Measurements from ENCODE around the gene MPEG1.

MPEG1 gene, protein sequence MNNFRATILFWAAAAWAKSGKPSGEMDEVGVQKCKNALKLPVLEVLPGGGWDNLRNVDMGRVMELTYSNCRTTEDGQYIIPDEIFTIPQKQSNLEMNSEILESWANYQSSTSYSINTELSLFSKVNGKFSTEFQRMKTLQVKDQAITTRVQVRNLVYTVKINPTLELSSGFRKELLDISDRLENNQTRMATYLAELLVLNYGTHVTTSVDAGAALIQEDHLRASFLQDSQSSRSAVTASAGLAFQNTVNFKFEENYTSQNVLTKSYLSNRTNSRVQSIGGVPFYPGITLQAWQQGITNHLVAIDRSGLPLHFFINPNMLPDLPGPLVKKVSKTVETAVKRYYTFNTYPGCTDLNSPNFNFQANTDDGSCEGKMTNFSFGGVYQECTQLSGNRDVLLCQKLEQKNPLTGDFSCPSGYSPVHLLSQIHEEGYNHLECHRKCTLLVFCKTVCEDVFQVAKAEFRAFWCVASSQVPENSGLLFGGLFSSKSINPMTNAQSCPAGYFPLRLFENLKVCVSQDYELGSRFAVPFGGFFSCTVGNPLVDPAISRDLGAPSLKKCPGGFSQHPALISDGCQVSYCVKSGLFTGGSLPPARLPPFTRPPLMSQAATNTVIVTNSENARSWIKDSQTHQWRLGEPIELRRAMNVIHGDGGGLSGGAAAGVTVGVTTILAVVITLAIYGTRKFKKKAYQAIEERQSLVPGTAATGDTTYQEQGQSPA

DNA sequence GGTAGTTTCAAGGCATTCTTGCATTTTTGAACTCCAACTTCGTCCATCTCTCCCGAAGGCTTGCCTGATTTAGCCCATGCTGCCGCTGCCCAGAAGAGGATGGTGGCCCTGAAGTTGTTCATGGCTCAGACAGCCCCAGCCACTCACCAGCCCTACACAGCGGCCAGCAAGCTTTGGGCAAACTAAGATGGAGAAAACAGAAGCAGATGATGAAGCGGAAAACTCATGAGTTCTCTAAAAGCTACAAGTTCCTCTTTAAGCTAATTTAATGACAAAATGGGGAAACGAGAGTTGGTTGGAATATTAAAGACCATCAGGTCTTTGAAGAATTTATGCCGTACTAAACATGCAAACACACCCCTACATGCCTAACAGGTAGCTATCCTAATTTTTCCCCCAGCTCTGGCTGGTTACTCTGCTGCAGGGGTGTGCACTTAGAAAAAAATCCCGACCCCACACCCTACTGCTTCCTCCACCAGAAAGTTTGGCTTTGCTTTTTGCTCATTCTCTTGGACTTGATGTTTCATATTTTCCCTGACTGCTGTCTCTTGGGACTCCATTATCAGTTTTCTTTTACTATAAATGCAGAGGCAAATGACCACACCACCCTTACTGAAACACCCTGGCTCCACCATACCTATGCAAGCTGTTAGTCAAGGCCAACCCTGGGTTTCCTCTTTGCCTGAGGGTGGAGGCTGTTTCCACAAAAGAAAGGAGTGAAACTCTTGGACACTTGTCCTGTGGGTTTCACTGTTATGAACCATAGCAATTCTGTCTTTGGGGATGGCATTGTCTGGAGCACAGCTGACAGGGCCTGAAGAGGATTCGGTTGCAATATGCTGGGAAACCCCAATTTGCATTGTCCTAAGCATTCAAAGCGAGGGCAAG, at the start of gene MPEG1:
MPEG1 (minus strand) TSS at position 184 of the 888 bp plus-strand sequence; CDS start at position 122, 62 bp downstream.
- Histone ChIP-seq H3K9ac (ENCODE audit: low read length) (no peak within 1 kb of the TSS), H3K36me3 (ENCODE audit: control insufficient read depth, insufficient read depth, low read length) (no peaks in the 10 kb centered on the region), H3K4me3 (ENCODE audit: low read length) (peak within 1 kb of the TSS; percentile 55), H3K27ac (ENCODE audit: low read depth, low read length) (no peak within 1 kb of the TSS), H3K27me3 (ENCODE audit: control insufficient read depth, insufficient read depth, low read length) (no peaks in the 10 kb centered on the region), H3K4me1 (ENCODE audit: control insufficient read depth, insufficient read depth, low read length) (no peaks in the 10 kb centered on the region)

GRCh38 chr11:59262177-59262818, 49.6 kb upstream of the MPEG1 start:
- Histone ChIP-seq H3K27ac (ENCODE audit: low read depth, low read length) (no peak overlapping the region), H3K36me3 (ENCODE audit: control insufficient read depth, insufficient read depth, low read length) (no peaks in the 10 kb centered on the region), H3K4me1 (ENCODE audit: control insufficient read depth, insufficient read depth, low read length) (no peaks in the 10 kb centered on the region)

DNA sequence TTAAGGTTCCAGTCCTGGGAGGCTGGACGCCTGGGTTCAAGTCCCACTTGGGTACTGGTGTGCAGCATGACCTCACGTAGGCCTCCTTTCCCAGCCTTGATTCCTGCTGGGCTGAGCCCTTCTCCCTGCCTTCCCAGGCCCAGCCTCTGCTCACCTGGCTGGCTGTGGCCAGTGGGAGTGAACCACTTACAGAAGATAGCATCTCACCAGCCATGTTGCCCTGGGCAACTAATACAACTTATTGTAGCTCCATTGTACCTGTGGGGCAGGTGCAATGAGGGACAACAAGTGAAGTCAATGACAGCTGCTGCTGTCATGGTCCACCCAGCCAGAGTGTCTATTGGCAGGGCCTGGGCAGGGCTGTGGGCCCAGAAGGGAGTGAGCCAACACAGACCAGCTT, 48.4 kb upstream of the MPEG1 start:
- no peak overlapping the region for H3K27ac ChIP-seq (ENCODE audit: low read depth, low read length)
- no peak overlapping the region for H3K4me3 ChIP-seq (ENCODE audit: low read length)
- no peaks in the 10 kb centered on the region for H3K4me1 ChIP-seq (ENCODE audit: control insufficient read depth, insufficient read depth, low read length)
- H3K36me3 ChIP-seq (ENCODE audit: control insufficient read depth, insufficient read depth, low read length) = no peaks in the 10 kb centered on the region
- no peak overlapping the region for H3K9ac ChIP-seq (ENCODE audit: low read length)
- H3K27me3 ChIP-seq (ENCODE audit: control insufficient read depth, insufficient read depth, low read length) = no peaks in the 10 kb centered on the region

More at GRCh38 chr11:59262177-59262818, 49.6 kb upstream of the MPEG1 start:
- no peak overlapping the region for H3K9ac ChIP-seq (ENCODE audit: low read length)
- H3K4me3 ChIP-seq (ENCODE audit: low read length) = no peak overlapping the region
- no peaks in the 10 kb centered on the region for H3K27me3 ChIP-seq (ENCODE audit: control insufficient read depth, insufficient read depth, low read length)

- Histone ChIP-seq H3K36me3 (ENCODE audit: control insufficient read depth, insufficient read depth, low read length) (no peaks in the 10 kb centered on the region), H3K9ac (ENCODE audit: low read length) (no peak overlapping the region), H3K4me1 (ENCODE audit: control insufficient read depth, insufficient read depth, low read length) (no peaks in the 10 kb centered on the region), H3K27ac (ENCODE audit: low read depth, low read length) (no peak overlapping the region), H3K27me3 (ENCODE audit: control insufficient read depth, insufficient read depth, low read length) (no peaks in the 10 kb centered on the region), H3K4me3 (ENCODE audit: low read length) (no peak overlapping the region)
Observed at GRCh38 chr11:59259867-59260475, 47.2 kb upstream of the MPEG1 start.

- Histone ChIP-seq H3K36me3 (ENCODE audit: control insufficient read depth, insufficient read depth, low read length) (no peaks in the 10 kb centered on the region), H3K27ac (ENCODE audit: low read depth, low read length) (no peak overlapping the region), H3K4me1 (ENCODE audit: control insufficient read depth, insufficient read depth, low read length) (no peaks in the 10 kb centered on the region), H3K27me3 (ENCODE audit: control insufficient read depth, insufficient read depth, low read length) (no peaks in the 10 kb centered on the region), H3K4me3 (ENCODE audit: low read length) (no peak overlapping the region), H3K9ac (ENCODE audit: low read length) (no peak overlapping the region)
Observed at GRCh38 chr11:59259047-59259446, 46.3 kb upstream of the MPEG1 start.

DNA sequence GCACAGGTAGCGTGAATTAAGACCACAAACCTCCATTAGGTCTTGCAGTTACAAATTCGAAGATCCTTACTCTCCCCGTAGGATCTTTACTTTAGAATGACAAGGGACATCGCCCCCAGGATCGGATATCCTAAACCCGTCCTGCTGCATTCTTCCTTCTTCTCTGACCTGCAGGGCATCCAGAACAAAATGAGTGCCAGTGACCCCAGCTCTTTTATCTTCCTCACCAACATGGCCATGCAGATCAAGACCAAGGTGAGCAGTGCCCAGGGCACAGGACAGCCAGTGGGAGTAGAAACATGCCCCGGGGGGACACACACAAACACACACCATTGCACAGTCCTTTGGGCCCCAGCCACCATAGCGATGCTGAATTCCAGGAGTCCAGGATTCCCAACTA, 42.6 kb upstream of the MPEG1 start:
- Histone ChIP-seq H3K9ac (ENCODE audit: low read length) (no peak overlapping the region), H3K4me3 (ENCODE audit: low read length) (no peak overlapping the region), H3K27ac (ENCODE audit: low read depth, low read length) (no peak overlapping the region), H3K27me3 (ENCODE audit: control insufficient read depth, insufficient read depth, low read length) (no peaks in the 10 kb centered on the region), H3K4me1 (ENCODE audit: control insufficient read depth, insufficient read depth, low read length) (no peaks in the 10 kb centered on the region), H3K36me3 (ENCODE audit: control insufficient read depth, insufficient read depth, low read length) (no peaks in the 10 kb centered on the region)

GRCh38 chr11:59254286-59254685, 41.6 kb upstream of the MPEG1 start:
- no peak overlapping the region for H3K4me3 ChIP-seq (ENCODE audit: low read length)
- H3K27me3 ChIP-seq (ENCODE audit: control insufficient read depth, insufficient read depth, low read length) = no peaks in the 10 kb centered on the region
- no peak overlapping the region for H3K27ac ChIP-seq (ENCODE audit: low read depth, low read length)
- no peak overlapping the region for H3K9ac ChIP-seq (ENCODE audit: low read length)
- no peaks in the 10 kb centered on the region for H3K36me3 ChIP-seq (ENCODE audit: control insufficient read depth, insufficient read depth, low read length)
- H3K4me1 ChIP-seq (ENCODE audit: control insufficient read depth, insufficient read depth, low read length) = no peaks in the 10 kb centered on the region

GRCh38 chr11:59253001-59253400, 40.3 kb upstream of the MPEG1 start:
- H3K4me1 ChIP-seq (ENCODE audit: control insufficient read depth, insufficient read depth, low read length) = no peaks in the 10 kb centered on the region
- no peak overlapping the region for H3K9ac ChIP-seq (ENCODE audit: low read length)
- no peak overlapping the region for H3K4me3 ChIP-seq (ENCODE audit: low read length)
- no peaks in the 10 kb centered on the region for H3K36me3 ChIP-seq (ENCODE audit: control insufficient read depth, insufficient read depth, low read length)
- H3K27ac ChIP-seq (ENCODE audit: low read depth, low read length) = no peak overlapping the region
- no peaks in the 10 kb centered on the region for H3K27me3 ChIP-seq (ENCODE audit: control insufficient read depth, insufficient read depth, low read length)

DNA sequence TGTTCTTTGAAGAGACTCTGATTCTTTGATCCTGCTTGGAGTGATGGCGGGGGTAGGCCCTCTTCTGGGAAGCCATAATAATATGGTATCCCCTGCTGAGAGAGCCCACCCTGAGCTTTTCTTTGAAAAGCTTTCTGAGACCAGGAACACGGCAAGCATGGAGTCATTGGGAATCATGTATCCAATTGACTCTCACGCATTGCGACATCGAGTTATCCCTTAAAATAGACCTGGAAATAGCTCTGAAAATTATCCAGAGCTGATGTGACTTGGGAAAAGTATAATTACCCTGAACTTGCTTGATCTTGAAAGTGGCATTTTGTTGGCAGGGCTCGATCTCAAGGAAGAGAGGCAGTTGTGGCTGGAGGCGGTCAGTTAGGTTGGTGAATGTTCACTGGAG, 36.8 kb upstream of the MPEG1 start:
- no peaks in the 10 kb centered on the region for H3K4me1 ChIP-seq (ENCODE audit: control insufficient read depth, insufficient read depth, low read length)
- H3K27me3 ChIP-seq (ENCODE audit: control insufficient read depth, insufficient read depth, low read length) = no peaks in the 10 kb centered on the region
- H3K27ac ChIP-seq (ENCODE audit: low read depth, low read length) = no peak overlapping the region
- H3K36me3 ChIP-seq (ENCODE audit: control insufficient read depth, insufficient read depth, low read length) = no peaks in the 10 kb centered on the region
- no peak overlapping the region for H3K9ac ChIP-seq (ENCODE audit: low read length)
- H3K4me3 ChIP-seq (ENCODE audit: low read length) = no peak overlapping the region

GRCh38 chr11:59247531-59248227, 35.0 kb upstream of the MPEG1 start:
- Histone ChIP-seq H3K36me3 (ENCODE audit: control insufficient read depth, insufficient read depth, low read length) (no peaks in the 10 kb centered on the region), H3K27ac (ENCODE audit: low read depth, low read length) (no peak overlapping the region), H3K4me3 (ENCODE audit: low read length) (no peak overlapping the region), H3K27me3 (ENCODE audit: control insufficient read depth, insufficient read depth, low read length) (no peaks in the 10 kb centered on the region), H3K4me1 (ENCODE audit: control insufficient read depth, insufficient read depth, low read length) (no peaks in the 10 kb centered on the region), H3K9ac (ENCODE audit: low read length) (no peak overlapping the region)

DNA sequence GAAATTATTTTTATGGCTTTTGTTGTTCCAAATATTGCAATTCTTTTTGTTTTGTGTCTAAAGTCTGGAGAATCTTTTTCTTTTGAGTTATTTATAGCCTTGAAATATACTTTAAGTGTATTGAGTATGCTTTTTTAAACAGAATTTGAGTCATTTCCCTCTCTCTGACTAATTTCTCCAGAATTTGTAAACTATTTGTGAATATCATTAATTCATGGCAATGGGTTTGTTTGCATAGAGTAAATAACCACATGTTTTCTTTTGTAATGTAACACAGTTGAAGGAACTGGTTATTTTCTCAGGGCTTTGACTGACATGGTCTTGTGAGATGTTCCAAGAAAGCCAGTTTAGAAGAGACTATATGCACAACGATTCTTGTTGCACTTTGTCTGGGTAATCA, 30.9 kb upstream of the MPEG1 start:
- no peaks in the 10 kb centered on the region for H3K36me3 ChIP-seq (ENCODE audit: control insufficient read depth, insufficient read depth, low read length)
- no peak overlapping the region for H3K9ac ChIP-seq (ENCODE audit: low read length)
- H3K27ac ChIP-seq (ENCODE audit: low read depth, low read length) = no peak overlapping the region

More for the DNA sequence above, 30.9 kb upstream of the MPEG1 start:
- no peak overlapping the region for H3K4me3 ChIP-seq (ENCODE audit: low read length)
- H3K27me3 ChIP-seq (ENCODE audit: control insufficient read depth, insufficient read depth, low read length) = no peaks in the 10 kb centered on the region
- no peaks in the 10 kb centered on the region for H3K4me1 ChIP-seq (ENCODE audit: control insufficient read depth, insufficient read depth, low read length)

Data from rectal smooth muscle tissue (tissue), 1 donor.